Neuronal stem cell (in vitro differentiated cells): Measurements from ENCODE around the gene SRCIN1.
A peak's percentile ranks its signal among the peaks of the same experiment; 100 is the strongest.
"Not testable (repeated sequence)": the region's sequence is repeated elsewhere in the genome, so short reads cannot be mapped to it uniquely, and the experiment has no call there.

Experiments used
- DNase-seq: peaks from one replicate; pipeline ENCODE4 v3.0.0-alpha.2; 2013; ENCODE audit warnings: low spot score
- H2AFZ ChIP-seq: one replicate; pipeline ENCODE4 v1.6.1; 2013; ENCODE audit warnings: mild to moderate bottlenecking, low read length, inconsistent platforms
- H2AK5ac ChIP-seq: 2 replicates; pipeline ENCODE4 v1.6.1; 2013; ENCODE audit warnings: low read depth, mild to moderate bottlenecking, inconsistent platforms, low read length, moderate library complexity, mixed read lengths
- H2BK120ac ChIP-seq: 2 replicates; pipeline ENCODE4 v1.6.1; 2013; ENCODE audit warnings: low read depth, mild to moderate bottlenecking, inconsistent platforms, low read length, moderate library complexity, mixed read lengths
- H2BK12ac ChIP-seq: one replicate; pipeline ENCODE4 v1.6.1; 2013; ENCODE audit warnings: low read length, inconsistent platforms
- H2BK15ac ChIP-seq: 2 replicates; pipeline ENCODE4 v1.6.1; 2013; ENCODE audit warnings: mild to moderate bottlenecking, low read length, inconsistent platforms, mixed read lengths
- H2BK5ac ChIP-seq: one replicate; pipeline ENCODE4 v1.6.1; 2013; ENCODE audit warnings: inconsistent platforms, mild to moderate bottlenecking, low read length, moderate library complexity
- H3K14ac ChIP-seq: one replicate; pipeline ENCODE4 v1.6.1; 2013; ENCODE audit warnings: low read length, inconsistent platforms
- H3K18ac ChIP-seq: 2 replicates; pipeline ENCODE4 v1.6.1; 2013; ENCODE audit warnings: low read length, inconsistent platforms
- H3K23ac ChIP-seq: 2 replicates; pipeline ENCODE4 v1.6.1; 2013; ENCODE audit warnings: low read depth, mild to moderate bottlenecking, mixed read lengths, low read length, inconsistent platforms; ENCODE audit not compliant: poor library complexity
- H3K27ac ChIP-seq: replicated peaks from 3 replicates; pipeline ENCODE4 v1.5.1; 2013; ENCODE audit warnings: low read length, inconsistent platforms
- H3K27me3 ChIP-seq, 3 experiments: 2 replicates each; pipeline ENCODE4 v1.6.1; 2013; ENCODE audit warnings: low read length in 3 of 3, mild to moderate bottlenecking in 2 of 3, inconsistent platforms in 1 of 3, low read depth in 1 of 3, mixed read lengths in 1 of 3, moderate library complexity in 1 of 3; ENCODE audit not compliant: control insufficient read depth in 3 of 3, insufficient read depth in 3 of 3
- H3K36me3 ChIP-seq, 2 donors: replicated peaks in 1 of 2; 2 replicates each; pipeline ENCODE4 v1.6.1; 2013; ENCODE audit warnings: low read length in 2 of 2; ENCODE audit not compliant: control insufficient read depth in 2 of 2, insufficient read depth in 2 of 2
- H3K4ac ChIP-seq: 2 replicates; pipeline ENCODE4 v1.6.1; 2013; ENCODE audit warnings: inconsistent platforms, mild to moderate bottlenecking, low read length, moderate library complexity
- H3K4me1 ChIP-seq, 2 donors: 1 replicate in 1 of 2; 2 replicates in 1 of 2; pipeline ENCODE4 v1.6.1; 2013; ENCODE audit warnings: low read length in 2 of 2, low read depth in 1 of 2; ENCODE audit not compliant: control insufficient read depth in 2 of 2, insufficient read depth in 1 of 2
- H3K4me2 ChIP-seq: one replicate; pipeline ENCODE4 v1.6.1; 2013; ENCODE audit warnings: mild to moderate bottlenecking, low read length, inconsistent platforms; ENCODE audit not compliant: insufficient read depth, poor library complexity, severe bottlenecking
- H3K4me3 ChIP-seq, 2 donors: 2 replicates each; pipeline ENCODE4 v1.5.1; 2013; ENCODE audit warnings: low read length in 2 of 2, mild to moderate bottlenecking in 2 of 2, inconsistent platforms in 1 of 2, moderate library complexity in 1 of 2
- H3K79me1 ChIP-seq: one replicate; pipeline ENCODE4 v1.6.1; 2013; ENCODE audit warnings: low read depth, mild to moderate bottlenecking, inconsistent platforms, low read length, moderate library complexity
- H3K9ac ChIP-seq: one replicate; pipeline ENCODE4 v1.6.1; 2013; ENCODE audit warnings: mild to moderate bottlenecking, low read depth, low read length, inconsistent platforms; ENCODE audit not compliant: poor library complexity
- H3K9me3 ChIP-seq, 2 donors: replicated peaks in 1 of 2; 2 replicates each; pipeline versions ENCODE3 to v1.6.1; 2013; ENCODE audit warnings: low read length in 2 of 2, mild to moderate bottlenecking in 2 of 2, inconsistent platforms in 1 of 2, low read depth in 1 of 2, mixed read lengths in 1 of 2, moderate library complexity in 1 of 2; ENCODE audit not compliant: control insufficient read depth in 2 of 2, insufficient read depth in 1 of 2
- H4K8ac ChIP-seq: one replicate; pipeline ENCODE4 v1.6.1; 2013; ENCODE audit warnings: low read depth, mild to moderate bottlenecking, inconsistent platforms, low read length, moderate library complexity
- H4K91ac ChIP-seq: one replicate; pipeline ENCODE4 v1.6.1; 2013; ENCODE audit warnings: low read length, low read depth, mild to moderate bottlenecking, inconsistent platforms; ENCODE audit not compliant: poor library complexity
- WGBS, 2 donors: extraction: QIAGEN DNeasy Blood & Tissue Kit; methylation state at CpG; one replicate each; pipeline ENCODE4 v1.1.7; 2013; ENCODE audit warnings: missing lambda C conversion rate in 2 of 2, mixed read lengths in 1 of 2; ENCODE audit not compliant: insufficient read length in 2 of 2, insufficient replicate concordance in 1 of 2; ENCODE audit errors: extremely low coverage in 2 of 2; 5-methylcytosine and 5-hydroxymethylcytosine counted together

The SRCIN1 gene

DNA sequence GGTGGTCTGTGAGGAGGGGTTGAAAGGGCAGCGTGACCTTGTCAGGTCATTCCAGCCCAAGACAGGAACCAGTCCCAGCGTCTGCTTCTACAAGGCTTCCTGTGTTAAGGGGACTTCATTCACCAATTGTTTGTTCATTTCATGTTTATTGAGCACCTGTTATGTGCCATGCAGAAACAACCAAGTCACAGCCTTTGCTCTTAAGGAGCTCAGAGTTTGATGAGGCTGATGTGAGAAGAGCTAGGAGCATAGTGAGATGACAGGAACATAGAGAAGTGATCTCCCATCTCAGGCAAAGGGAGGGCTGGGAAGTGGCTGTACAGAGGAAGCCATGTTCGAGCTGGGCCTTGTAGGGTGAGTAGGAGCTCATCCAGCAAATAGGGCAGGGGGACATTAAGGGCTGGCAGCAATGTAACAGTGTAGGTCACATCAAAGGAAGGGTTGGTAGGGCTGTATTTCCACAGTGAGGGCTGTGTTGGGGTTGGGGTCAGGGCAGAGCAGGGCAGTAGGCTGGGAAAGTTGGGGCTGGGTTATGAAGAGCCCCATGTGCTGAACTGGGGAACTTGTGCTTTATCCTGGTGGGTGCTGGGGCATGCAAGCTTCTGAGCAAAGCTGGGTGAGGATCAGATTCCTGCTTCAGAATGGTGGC lies 97.7 kb downstream of the SRCIN1 start:
- no peak overlapping the region for H3K4me3 ChIP-seq
- no peak overlapping the region for H3K4ac ChIP-seq
- H2BK12ac ChIP-seq: no peak overlapping the region
- H3K27ac ChIP-seq: no peak overlapping the region
- no peak overlapping the region for H2BK15ac ChIP-seq
- H4K91ac ChIP-seq: no peak overlapping the region
- no peak overlapping the region for H3K9ac ChIP-seq
- peaks cover 0 to 8% of the 10 kb centered on the region in 2 donors for H3K36me3 ChIP-seq
- H3K14ac ChIP-seq: no peak overlapping the region
- no peak overlapping the region for H2AK5ac ChIP-seq
- H3K9me3 ChIP-seq: no peaks in the 10 kb centered on the region
- no peak overlapping the region for H2BK5ac ChIP-seq
- H3K18ac ChIP-seq: peak overlapping the region; percentile 9
- H2BK120ac ChIP-seq: no peak overlapping the region
- H3K4me1 ChIP-seq: peaks cover 0 to 22% of the 10 kb centered on the region in 2 donors
- peaks cover 0 to 30% (median 2%) of the 10 kb centered on the region in 3 experiments for H3K27me3 ChIP-seq
- no peak overlapping the region for H4K8ac ChIP-seq
- no CpG with 5 or more reads among the region's 3 CpGs for WGBS, 2 donors
- no peak overlapping the region for H3K4me2 ChIP-seq
- DNase-seq: no peak
- no peaks in the 10 kb centered on the region for H3K79me1 ChIP-seq
- no peak overlapping the region for H2AFZ ChIP-seq
- H3K23ac ChIP-seq: no peak overlapping the region

DNA sequence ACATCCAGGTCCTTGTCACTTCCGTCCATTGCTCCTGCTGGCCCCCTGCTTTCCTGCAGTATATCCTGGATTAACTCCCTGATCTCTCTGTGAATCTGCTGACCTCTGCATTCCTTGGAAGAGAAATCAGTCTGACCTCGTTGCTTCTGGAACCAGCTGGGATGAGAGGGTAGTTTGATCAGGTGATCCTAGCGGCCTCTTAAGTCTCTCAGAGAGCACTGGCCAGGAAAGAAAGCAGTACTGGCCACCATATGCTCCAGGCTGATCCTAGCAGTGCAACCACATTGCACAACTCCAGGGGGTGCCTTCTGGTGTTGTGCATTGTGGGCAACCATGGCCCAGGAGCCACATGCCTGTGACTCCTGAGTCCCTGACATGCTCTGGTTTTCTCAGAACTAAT lies 98.3 kb downstream of the SRCIN1 start:
- no peak overlapping the region for H2AFZ ChIP-seq
- WGBS, 2 donors: no CpG with 5 or more reads among the region's 3 CpGs
- peaks cover 0 to 22% of the 10 kb centered on the region in 2 donors for H3K4me1 ChIP-seq
- no peak overlapping the region for H2BK12ac ChIP-seq
- no peak for DNase-seq
- no peak overlapping the region for H3K4me3 ChIP-seq
- H3K79me1 ChIP-seq: no peaks in the 10 kb centered on the region
- H3K27me3 ChIP-seq: peaks cover 0 to 27% (median 2%) of the 10 kb centered on the region in 3 experiments
- no peak overlapping the region for H2AK5ac ChIP-seq
- H4K8ac ChIP-seq: no peak overlapping the region
- no peak overlapping the region for H3K14ac ChIP-seq
- no peak overlapping the region for H4K91ac ChIP-seq
- H3K4me2 ChIP-seq: no peak overlapping the region
- H3K18ac ChIP-seq: no peak overlapping the region
- no peak overlapping the region for H3K9ac ChIP-seq
- no peak overlapping the region for H3K23ac ChIP-seq
- H3K4ac ChIP-seq: no peak overlapping the region
- H3K9me3 ChIP-seq: no peaks in the 10 kb centered on the region
- H2BK5ac ChIP-seq: no peak overlapping the region
- H2BK120ac ChIP-seq: no peak overlapping the region
- H2BK15ac ChIP-seq: no peak overlapping the region
- peaks cover 0 to 9% of the 10 kb centered on the region in 2 donors for H3K36me3 ChIP-seq
- no peak overlapping the region for H3K27ac ChIP-seq

DNA sequence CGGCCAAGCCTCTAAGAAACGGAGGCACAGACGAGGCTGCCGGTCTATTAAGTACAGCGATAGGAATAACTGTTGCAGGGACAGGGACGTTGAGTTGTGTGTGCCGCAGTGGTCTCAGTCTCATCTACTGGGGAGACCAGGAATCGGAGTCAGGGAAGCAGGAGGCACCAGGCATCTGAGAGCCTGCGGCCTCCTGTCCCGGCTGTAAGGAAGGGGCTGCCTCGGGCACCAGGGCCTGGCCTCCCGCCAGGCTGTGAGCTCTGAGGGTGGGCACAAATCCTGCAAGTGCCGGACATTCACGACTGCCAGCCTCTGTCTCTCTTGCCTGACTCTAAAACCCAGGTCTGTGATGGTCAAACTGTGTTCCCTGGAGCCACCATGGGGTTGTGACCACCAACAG lies 101.5 kb downstream of the SRCIN1 start:
- Histone ChIP-seq H2BK15ac (no peak overlapping the region), H3K14ac (no peak overlapping the region), H2BK12ac (no peak overlapping the region), H3K36me3 (peaks cover 0 to 21% of the 10 kb centered on the region in 2 donors), H3K9ac (no peak overlapping the region), H4K91ac (no peak overlapping the region), H3K4ac (no peak overlapping the region), H2BK120ac (no peak overlapping the region), H2BK5ac (no peak overlapping the region), H3K23ac (no peak overlapping the region), H3K18ac (no peak overlapping the region), H3K9me3 (no peaks in the 10 kb centered on the region), H3K4me3 (no peak overlapping the region), H3K27ac (no peak overlapping the region), H2AK5ac (no peak overlapping the region), H2AFZ (no peak overlapping the region), H3K27me3 (no peaks in the 10 kb centered on the region), H3K4me2 (no peak overlapping the region), H3K4me1 (peaks cover 0 to 10% of the 10 kb centered on the region in 2 donors), H3K79me1 (peaks cover 3% of the 10 kb centered on the region), H4K8ac (no peak overlapping the region)
- WGBS, 2 donors: no CpG with 5 or more reads among the region's 14 CpGs
- no peak for DNase-seq

DNA sequence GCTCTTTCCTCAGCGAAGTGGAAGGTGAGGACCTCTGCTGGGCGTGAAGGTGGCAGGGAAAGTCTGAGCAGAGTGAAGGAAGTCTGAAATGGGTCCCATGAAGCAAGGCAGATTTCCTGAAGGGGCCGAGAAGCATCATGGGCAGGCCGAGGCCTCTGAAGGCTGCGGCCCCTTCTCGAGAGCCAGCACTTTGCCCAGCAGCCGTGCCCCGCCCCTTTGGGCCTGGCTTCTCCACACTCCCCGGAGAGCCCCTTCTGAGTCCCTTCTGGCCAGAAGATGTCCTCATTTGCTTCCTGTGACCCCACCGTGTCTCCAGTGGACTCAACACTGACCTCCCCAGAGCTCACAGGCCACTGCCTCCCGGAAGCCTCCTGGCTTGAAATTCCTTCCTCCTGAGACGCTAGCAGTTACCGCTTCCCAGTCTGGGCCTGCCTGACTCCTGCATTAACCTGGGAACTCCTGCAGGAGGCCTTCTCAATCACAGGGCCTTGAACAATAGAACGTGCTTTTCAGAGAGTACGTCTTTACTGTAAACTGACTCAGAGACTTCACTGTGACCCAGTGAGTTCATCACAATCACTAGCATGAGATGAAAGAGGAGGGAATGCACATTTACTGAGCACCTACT lies 102.4 kb downstream of the SRCIN1 start:
- H3K4ac ChIP-seq, H2BK120ac ChIP-seq, H3K4me3 ChIP-seq, H3K79me1 ChIP-seq, H2AFZ ChIP-seq, H3K14ac ChIP-seq, H2BK12ac ChIP-seq, H3K27me3 ChIP-seq, H4K91ac ChIP-seq, H3K9ac ChIP-seq, H3K4me1 ChIP-seq, DNase-seq, H4K8ac ChIP-seq, H3K4me2 ChIP-seq, H2AK5ac ChIP-seq, H2BK15ac ChIP-seq, H2BK5ac ChIP-seq, H3K23ac ChIP-seq, H3K27ac ChIP-seq, H3K9me3 ChIP-seq, H3K18ac ChIP-seq: not testable (repeated sequence)
- WGBS, 2 donors: no CpG with 5 or more reads among the region's 15 CpGs
- H3K36me3 ChIP-seq: peaks cover 0 to 21% of the 10 kb centered on the region in 2 donors
